ENCODE measurements around the gene MBNL2.
A peak's percentile ranks its signal among the peaks of the same experiment; 100 is the strongest.
"Not testable (repeated sequence)": the region's sequence is repeated elsewhere in the genome, so short reads cannot be mapped to it uniquely, and the experiment has no call there.

Gene MBNL2

DNA sequence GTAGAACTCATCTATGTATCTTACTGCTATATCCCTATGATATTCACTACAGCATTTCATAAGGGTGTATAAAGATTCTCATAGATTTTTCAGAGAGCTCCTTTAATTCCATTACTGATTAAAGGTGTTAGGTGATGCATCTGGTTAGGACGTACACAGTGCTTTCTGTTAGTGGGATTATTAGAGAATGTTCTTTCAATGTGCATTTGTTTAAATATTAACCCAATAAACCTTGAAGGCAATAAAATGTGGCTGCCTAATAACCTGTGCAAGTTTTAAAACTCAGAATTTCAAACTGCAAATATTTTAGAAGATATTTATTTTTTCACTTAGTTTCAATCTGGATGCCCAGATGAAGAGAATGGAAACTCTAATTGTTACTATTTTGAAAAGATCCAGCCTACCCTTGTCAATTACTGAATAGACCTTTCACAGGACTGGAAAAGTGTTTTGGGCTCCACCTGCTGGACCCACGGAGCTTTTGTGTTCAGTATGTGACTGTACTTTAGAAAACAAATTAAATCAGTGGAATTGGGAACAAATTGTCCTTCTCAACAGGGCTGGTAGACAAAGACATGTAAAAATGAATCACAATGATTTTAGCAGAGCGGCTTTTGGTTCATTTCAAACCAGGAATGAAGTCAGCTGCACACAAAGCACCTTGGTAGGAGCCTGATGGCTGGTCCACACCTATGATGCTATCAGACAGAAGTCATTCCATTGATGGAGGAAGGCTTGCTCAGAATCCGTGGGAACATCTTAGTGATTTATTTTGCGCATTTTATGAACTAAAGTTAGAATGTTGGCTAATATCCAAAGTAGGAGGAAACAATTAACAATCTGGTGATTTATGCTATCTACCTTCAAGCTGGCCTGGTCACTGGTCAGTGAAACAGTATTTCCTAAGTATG, 122.4 kb downstream of the MBNL2 start:
- DNase-seq (ENCODE audit: low read depth in 4 of 4, low spot score in 1 of 4) = peak in 2 of 4 experiments; percentile 16 to 18

DNA sequence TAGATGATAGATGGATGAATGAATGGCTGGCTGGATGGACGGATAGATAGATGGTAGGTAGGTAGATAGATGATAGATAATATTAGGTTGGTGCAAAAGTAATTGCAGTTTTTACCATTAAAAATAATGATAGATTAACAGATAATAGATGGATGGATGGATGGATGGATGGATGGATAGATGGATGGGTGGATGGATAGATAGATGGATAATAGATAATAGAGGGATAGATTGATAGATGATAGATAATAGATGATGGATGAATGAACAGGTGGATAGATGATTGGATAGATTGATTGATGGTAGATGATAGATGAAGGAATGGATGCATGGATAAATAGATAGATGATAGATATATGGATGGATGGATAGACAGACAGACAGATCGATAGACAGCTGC, 124.0 kb downstream of the MBNL2 start:
- DNase-seq (ENCODE audit: low read depth in 4 of 4, low spot score in 1 of 4) = no peak

- no peak for DNase-seq (ENCODE audit: low read depth in 4 of 4, low spot score in 1 of 4)
Measured at GRCh38 chr13:97346561-97347254, 124.6 kb downstream of the MBNL2 start.

- no peak for DNase-seq (ENCODE audit: low read depth in 4 of 4, low spot score in 1 of 4)
Measured at GRCh38 chr13:97347255-97347932, 125.3 kb downstream of the MBNL2 start.

GRCh38 chr13:97348569-97349100, 126.5 kb downstream of the MBNL2 start:
- no peak for DNase-seq (ENCODE audit: low read depth in 4 of 4, low spot score in 1 of 4)

DNA sequence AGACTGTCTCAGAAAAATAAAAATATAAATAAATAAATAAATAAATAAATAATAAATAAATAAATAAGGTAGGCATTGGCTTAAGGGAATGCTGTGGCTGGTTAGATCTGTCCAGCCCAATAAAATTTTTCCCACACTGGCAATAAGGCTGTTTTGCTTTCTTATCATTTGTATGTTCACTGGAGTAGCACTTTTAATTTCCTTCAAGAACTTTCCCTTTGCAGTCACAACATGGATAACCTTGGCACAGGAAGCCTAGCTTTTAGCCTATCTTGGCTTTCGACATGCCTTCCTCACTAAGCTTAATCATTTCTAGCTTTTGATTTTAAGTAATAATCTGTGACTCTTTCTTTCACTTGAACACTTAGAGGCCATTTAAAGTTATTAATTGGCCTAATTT, 129.9 kb downstream of the MBNL2 start:
- not testable (repeated sequence) for DNase-seq (ENCODE audit: low read depth in 4 of 4, low spot score in 1 of 4)

- no peak for DNase-seq (ENCODE audit: low read depth in 4 of 4, low spot score in 1 of 4)
Measured at GRCh38 chr13:97352815-97353214, 130.7 kb downstream of the MBNL2 start.

GRCh38 chr13:97353927-97354675, 132.0 kb downstream of the MBNL2 start:
- DNase-seq (ENCODE audit: low read depth in 4 of 4, low spot score in 1 of 4) = no peak

DNA sequence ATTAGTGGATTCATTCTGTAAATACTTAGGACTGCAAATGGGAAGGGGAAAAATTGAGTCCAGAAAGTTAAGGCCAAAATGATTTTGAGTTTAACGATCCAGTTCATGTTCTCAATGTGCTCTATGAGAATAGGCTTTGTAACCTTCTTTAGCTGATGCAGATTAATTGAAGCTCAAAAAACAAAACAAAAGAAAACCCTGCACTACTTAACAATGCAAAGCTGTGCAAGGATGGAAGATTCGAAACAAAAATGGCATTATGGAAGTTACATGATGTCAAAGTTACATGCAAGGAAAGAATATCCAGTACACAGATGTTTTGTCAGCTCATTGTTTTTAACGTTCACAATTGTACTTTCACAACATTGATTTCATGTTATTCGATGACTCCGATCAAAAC, 132.7 kb downstream of the MBNL2 start:
- DNase-seq (ENCODE audit: low read depth in 4 of 4, low spot score in 1 of 4) = no peak

DNA sequence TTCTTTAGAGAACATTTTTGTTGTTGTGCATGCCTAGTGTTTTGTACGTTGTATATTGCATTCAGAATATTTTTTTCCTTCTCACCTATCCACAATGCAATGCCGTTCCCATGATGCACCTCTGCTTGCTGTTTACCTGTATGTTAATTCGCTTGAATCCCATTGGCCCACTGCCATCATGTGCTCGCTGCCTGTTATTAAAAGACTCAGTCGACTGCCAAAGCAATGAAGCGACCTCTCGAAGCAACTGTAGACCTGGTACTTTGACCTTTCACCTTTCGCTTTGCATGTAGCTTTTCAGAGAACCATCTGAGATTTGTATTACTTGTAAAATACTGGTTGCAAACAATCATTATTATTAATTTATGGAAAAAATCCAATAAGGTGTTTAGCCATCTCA, 134.5 kb downstream of the MBNL2 start:
- DNase-seq (ENCODE audit: low read depth in 4 of 4, low spot score in 1 of 4) = no peak

DNA sequence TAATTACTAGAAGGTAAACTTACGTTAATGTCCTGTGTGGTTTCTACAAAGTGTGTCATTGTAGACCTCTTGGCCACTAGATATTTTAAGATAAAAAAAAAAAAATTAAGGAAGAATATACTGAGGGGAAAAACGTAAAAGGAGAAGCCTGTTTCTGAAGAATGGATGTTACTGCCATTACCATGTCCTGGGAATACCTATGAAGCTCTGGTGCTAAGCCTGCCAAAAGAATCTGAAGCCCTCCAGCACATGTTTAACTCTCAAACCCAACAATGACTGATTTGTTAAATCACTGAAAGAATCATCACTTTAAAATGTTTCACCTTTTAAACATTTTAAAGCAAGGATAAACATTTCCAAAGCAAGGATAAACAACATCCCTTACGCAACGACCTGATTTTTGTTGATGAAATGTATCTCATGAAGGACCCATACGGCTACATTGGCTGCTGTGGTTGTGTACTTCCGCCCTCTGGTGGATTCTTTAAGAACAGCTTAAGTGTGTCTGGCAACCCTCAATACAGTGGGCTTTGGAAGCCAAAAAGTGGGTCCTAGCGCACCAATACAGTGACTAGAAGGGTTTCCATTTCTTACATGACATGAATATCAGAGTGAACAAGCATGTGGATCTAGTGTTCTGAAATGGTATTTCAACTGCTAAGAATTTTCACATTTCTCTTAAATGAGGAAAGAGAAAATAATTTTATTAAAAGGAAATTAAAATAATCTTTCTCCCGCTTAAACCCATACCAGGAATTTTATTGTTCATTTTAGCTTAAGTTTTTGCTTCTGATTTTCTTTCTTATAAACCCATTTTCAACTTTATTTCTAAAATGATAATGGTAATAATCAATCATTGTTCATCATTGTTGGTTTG, 137.3 kb downstream of the MBNL2 start:
- peak in 3 of 4 experiments; percentile 3 to 20 (median 16) for DNase-seq (ENCODE audit: low read depth in 4 of 4, low spot score in 1 of 4)

DNA sequence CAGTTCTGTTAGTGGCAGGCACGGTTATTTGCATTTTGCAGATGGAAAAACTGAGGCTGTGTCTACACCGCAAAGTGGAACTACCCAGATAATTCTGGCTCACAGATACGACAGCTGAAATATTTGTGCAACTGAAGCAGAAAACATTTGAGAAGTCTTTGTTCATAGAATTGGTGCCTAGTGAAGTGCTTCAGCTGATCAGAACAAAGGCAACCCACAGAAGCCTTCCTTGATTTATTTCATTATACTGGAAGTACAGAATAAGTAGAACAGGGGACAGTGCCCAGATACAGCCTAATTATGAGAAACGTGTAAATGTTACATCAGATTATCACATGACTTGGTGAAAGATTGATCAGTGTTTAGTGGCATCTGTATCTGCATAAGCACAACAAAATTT, 138.5 kb downstream of the MBNL2 start:
- DNase-seq (ENCODE audit: low read depth in 4 of 4, low spot score in 1 of 4) = no peak

GRCh38 chr13:97364031-97364430, 141.9 kb downstream of the MBNL2 start:
- no peak for DNase-seq (ENCODE audit: low read depth in 4 of 4, low spot score in 1 of 4)

DNA sequence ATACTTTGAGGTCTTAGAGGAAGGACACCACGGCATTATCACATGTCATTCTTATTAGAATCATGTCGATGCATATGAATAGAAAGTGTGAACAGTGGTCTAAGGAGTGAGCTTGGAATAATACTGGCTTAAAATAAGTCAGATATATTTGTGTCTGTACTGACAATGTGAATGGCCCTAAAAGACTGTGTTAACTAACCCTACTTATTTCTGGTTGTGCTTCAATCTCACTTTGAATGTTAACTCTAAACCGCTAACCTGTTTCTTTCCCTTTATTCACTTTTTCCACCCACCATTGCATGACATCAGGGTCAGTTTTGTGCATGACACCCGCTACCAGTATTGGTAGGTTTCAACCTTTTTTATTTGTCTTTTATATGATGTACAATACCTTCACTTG, 142.7 kb downstream of the MBNL2 start:
- no peak for DNase-seq (ENCODE audit: low read depth in 4 of 4, low spot score in 1 of 4)

GRCh38 chr13:97366172-97366688, 144.1 kb downstream of the MBNL2 start:
- no peak for DNase-seq (ENCODE audit: low read depth in 4 of 4, low spot score in 1 of 4)

GRCh38 chr13:97367016-97367822, 145.1 kb downstream of the MBNL2 start:
- DNase-seq (ENCODE audit: low read depth in 4 of 4, low spot score in 1 of 4) = no peak

- no peak for DNase-seq (ENCODE audit: low read depth in 4 of 4, low spot score in 1 of 4)
Measured at GRCh38 chr13:97369261-97369893, 147.2 kb downstream of the MBNL2 start.

DNA sequence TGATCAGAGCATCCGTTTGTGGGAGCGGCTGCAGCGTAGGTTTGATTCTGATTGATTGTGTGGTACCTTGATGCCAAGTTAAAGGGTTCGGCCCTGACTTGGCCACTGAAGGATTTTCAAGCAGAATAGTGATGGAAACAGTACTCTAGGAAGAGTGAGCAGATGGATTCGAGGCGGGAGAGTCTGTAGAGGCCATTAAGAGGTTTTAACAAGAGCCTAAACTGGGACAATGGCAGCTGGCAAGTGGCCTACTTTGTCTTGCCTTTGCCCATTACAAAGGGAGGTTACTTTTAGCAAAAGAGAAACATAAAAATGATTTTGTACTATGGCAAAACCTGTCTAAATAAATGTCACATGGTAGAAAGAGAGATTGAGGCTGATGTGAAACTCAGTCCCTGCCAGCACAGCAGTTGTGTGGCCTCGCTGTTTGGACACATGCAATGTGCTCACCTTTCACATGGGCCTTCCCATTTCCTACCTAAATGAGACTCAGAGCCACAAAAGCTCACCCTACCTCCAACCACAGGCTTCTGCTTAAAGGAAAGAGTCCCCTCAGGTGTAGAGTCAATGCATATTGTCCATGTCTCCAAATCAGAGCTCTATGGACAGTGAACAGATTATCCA, 149.5 kb downstream of the MBNL2 start:
- DNase-seq (ENCODE audit: low read depth in 4 of 4, low spot score in 1 of 4) = no peak

Measured in stimulated activated CD4-positive, alpha-beta T cell treated with anti-CD3 and anti-CD28 coated beads, Interleukin-1b, Interleukin-23, amount 100 ng/mL, for 24 hours (primary cell).